Body of pancreas (tissue), 4 donors: Measurements from ENCODE around the gene PLAU. TPM values are rescaled to one million over a fixed set of nuclear protein-coding genes. Genes with fewer than 3 reads are reported as not detected.
A peak's percentile ranks its signal among the peaks of the same experiment; 100 is the strongest.
"Not testable (repeated sequence)": the region's sequence is repeated elsewhere in the genome, so short reads cannot be mapped to it uniquely, and the experiment has no call there.

Experiments used
- ATAC-seq: fragments of 150-250 bp; one replicate; pipeline ENCODE4 v1.9.1; 2016
- DNase-seq, 4 donors: peaks; one replicate each; pipeline ENCODE4 v3.0.0-alpha.2; 2019
- H3K27ac ChIP-seq, 4 donors: fragments of 200-600 bp; sonication (generic); 1 replicate in 3 of 4; 2 replicates in 1 of 4; pipeline versions ENCODE4 v1.5.1 to v1.6.1; 2016 to 2019; ENCODE audit warnings: mild to moderate bottlenecking in 1 of 4, mixed read lengths in 1 of 4, moderate library complexity in 1 of 4
- H3K27me3 ChIP-seq, 2 donors: fragments of 200-600 bp; sonication (generic); one replicate each; pipeline ENCODE4 v1.6.0; 2016; ENCODE audit warnings: mild to moderate bottlenecking in 1 of 2
- H3K36me3 ChIP-seq, 2 donors: fragments of 200-600 bp; sonication (generic); replicated peaks in 1 of 2; 2 replicates each; pipeline ENCODE4 v1.5.1; 2016; ENCODE audit warnings: low read depth in 2 of 2; ENCODE audit not compliant: insufficient read depth in 1 of 2
- H3K4me1 ChIP-seq: fragments of 200-600 bp; sonication (generic); one replicate; pipeline ENCODE4 v1.6.0; 2016
- H3K4me3 ChIP-seq, 2 donors: fragments of 200-600 bp; sonication (generic); 1 replicate in 1 of 2; 2 replicates in 1 of 2; pipeline ENCODE4 v1.5.1; 2016 to 2019
- H3K9me3 ChIP-seq, 3 donors: fragments of 200-600 bp; sonication (generic); 1 replicate in 2 of 3; 2 replicates in 1 of 3; pipeline ENCODE4 v1.5.1; 2016
- CTCF ChIP-seq, 7 experiments: fragments of 450-650 bp in 4 of 7; fragments of 200-600 bp in 3 of 7; sonication (generic) in 3 of 7; IDR thresholded peaks; one replicate each; pipeline ENCODE4 v1.5.1; 2016 to 2019; ENCODE audit warnings: antibody characterized with exemption in 7 of 7
- POLR2A ChIP-seq, 3 donors: fragments of 450-650 bp; IDR thresholded peaks; one replicate each; pipeline ENCODE4 v1.6.1; 2016; ENCODE audit warnings: antibody characterized with exemption in 3 of 3, mild to moderate bottlenecking in 2 of 3
- WGBS, 2 donors: methylation state at CpG; one replicate each; pipeline ENCODE4 v1.1.5; 2017; 5-methylcytosine and 5-hydroxymethylcytosine counted together
- intact Hi-C: fragments of 100-400 bp; cut with DNase I; formaldehyde crosslinking; loops from one replicate; pipeline ENCODE4 v1.15.1; 2023
- total RNA-seq, 2 donors: library from RNA; depleted of rRNA; stranded (reverse); fragments of >200 nt; gene quantifications; one replicate each; pipeline ENCODE4 v1.1.0, GENCODE V29; 2016

The PLAU gene
- total RNA-seq, 2 donors from 2014 or later = 1.6 to 4.3 TPM

GRCh38 chr10:73893426-73893825 lies 17.5 kb upstream of the PLAU start:
- Histone ChIP-seq H3K4me1 (peaks cover 8% of the 10 kb centered on the region), H3K27ac (no peak overlapping the region), H3K36me3 (no peaks in the 10 kb centered on the region), H3K9me3 (no peaks in the 10 kb centered on the region), H3K27me3 (no peaks in the 10 kb centered on the region), H3K4me3 (no peak overlapping the region)
- intact Hi-C loops = no loop called here
- WGBS, 2 donors = 86 to 92% methylated on average over 6 to 8 of the region's 8 CpGs
- no peak for ATAC-seq
- no peak for TF ChIP-seq POLR2A (IDR thresholded peaks at IDR 0.05)
- no peak for TF ChIP-seq CTCF (IDR thresholded peaks at IDR 0.05)
- no peak for DNase-seq

- intact Hi-C loops = no loop called here
- DNase-seq (no peak), ATAC-seq (no peak)
- TF ChIP-seq POLR2A (IDR thresholded peaks at IDR 0.05) (no peak), CTCF (IDR thresholded peaks at IDR 0.05) (no peak)
- WGBS, 2 donors = 68 to 69% methylated on average over 5 to 6 of the region's 6 CpGs
- no peaks in the 10 kb centered on the region for H3K27me3 ChIP-seq
- no peaks in the 10 kb centered on the region for H3K9me3 ChIP-seq
- H3K36me3 ChIP-seq = no peaks in the 10 kb centered on the region
- no peak overlapping the region for H3K27ac ChIP-seq
- H3K4me1 ChIP-seq = peaks cover 9% of the 10 kb centered on the region
- H3K4me3 ChIP-seq = no peak overlapping the region
Observed at GRCh38 chr10:73894245-73894971, 16.5 kb upstream of the PLAU start.

GRCh38 chr10:73895381-73895780 lies 15.6 kb upstream of the PLAU start:
- H3K27me3 ChIP-seq, H3K4me3 ChIP-seq, H3K27ac ChIP-seq, DNase-seq, intact Hi-C loops, ATAC-seq, H3K9me3 ChIP-seq, H3K36me3 ChIP-seq: not testable (repeated sequence)
- peaks cover 15% of the 10 kb centered on the region for H3K4me1 ChIP-seq
- WGBS, 2 donors = 93 to 97% methylated on average over 9 of the region's 9 CpGs

- no peak overlapping the region for H3K4me3 ChIP-seq
- WGBS, 2 donors = 71 to 100% methylated on average over 1 of the region's 1 CpG
- H3K27me3 ChIP-seq = no peaks in the 10 kb centered on the region
- peaks cover 15% of the 10 kb centered on the region for H3K4me1 ChIP-seq
- H3K9me3 ChIP-seq = no peaks in the 10 kb centered on the region
- TF ChIP-seq POLR2A (IDR thresholded peaks at IDR 0.05) (no peak), CTCF (IDR thresholded peaks at IDR 0.05) (no peak)
- ATAC-seq (no peak), DNase-seq (no peak)
- no peaks in the 10 kb centered on the region for H3K36me3 ChIP-seq
- intact Hi-C loops = no loop called here
- H3K27ac ChIP-seq = no peak overlapping the region
Observed at GRCh38 chr10:73897693-73898092, 13.2 kb upstream of the PLAU start.

- Histone ChIP-seq H3K27ac (peak overlapping the region in 2 of 4 donors; percentile 38 to 61), H3K9me3 (no peaks in the 10 kb centered on the region), H3K27me3 (no peaks in the 10 kb centered on the region), H3K4me1 (peaks cover 15% of the 10 kb centered on the region), H3K4me3 (no peak overlapping the region), H3K36me3 (no peaks in the 10 kb centered on the region)
- no peak for ATAC-seq
- intact Hi-C loops = no loop called here
- no peak for TF ChIP-seq POLR2A (IDR thresholded peaks at IDR 0.05)
- TF ChIP-seq CTCF (IDR thresholded peaks at IDR 0.05) = no peak
- 42 to 51% methylated on average over 2 of the region's 2 CpGs for WGBS, 2 donors
- no peak for DNase-seq
Observed at GRCh38 chr10:73898730-73899410, 12.1 kb upstream of the PLAU start.
